AG09319 (cell line): ENCODE results near the gene CRB1.

ENCODE experiments used
- DNase-seq: peaks from one replicate; pipeline ENCODE4 v3.0.0-alpha.2; 2010; ENCODE audit warnings: low read depth; ENCODE audit errors: extremely low read depth
- CTCF ChIP-seq: IDR thresholded peaks from 2 replicates; pipeline ENCODE4 v1.5.1; 2011; ENCODE audit warnings: low read depth, mild to moderate bottlenecking, inconsistent platforms, low read length, moderate library complexity

Gene CRB1

GRCh38 chr1:197521118-197521739, 253.2 kb downstream of the CRB1 start:
- TF ChIP-seq CTCF: peak; percentile 70

GRCh38 chr1:197526736-197527371, 258.8 kb downstream of the CRB1 start:
- no peak for DNase-seq
- TF ChIP-seq CTCF: peak; percentile 44

More at GRCh38 chr1:197521118-197521739, 253.2 kb downstream of the CRB1 start:
- no peak for DNase-seq
